ENCODE data around the gene PDZRN3. TPM values are rescaled to one million over a fixed set of nuclear protein-coding genes. Genes with fewer than 3 reads are reported as not detected.

Gene PDZRN3
- not detected for total RNA-seq

- peaks cover 14% of the 10 kb centered on the region for H3K27me3 Mint-ChIP-seq
- intact Hi-C loops (cut with micrococcal nuclease): no loop called here
- no peak within 1 kb of the TSS for H3K27ac Mint-ChIP-seq
- CTCF ChIA-PET: no interaction called here
- POLR2A ChIA-PET: no interaction called here
- H3K36me3 Mint-ChIP-seq (ENCODE audit: low read depth): no peaks in the 10 kb centered on the region
- TF ChIP-seq, protein P1, sequence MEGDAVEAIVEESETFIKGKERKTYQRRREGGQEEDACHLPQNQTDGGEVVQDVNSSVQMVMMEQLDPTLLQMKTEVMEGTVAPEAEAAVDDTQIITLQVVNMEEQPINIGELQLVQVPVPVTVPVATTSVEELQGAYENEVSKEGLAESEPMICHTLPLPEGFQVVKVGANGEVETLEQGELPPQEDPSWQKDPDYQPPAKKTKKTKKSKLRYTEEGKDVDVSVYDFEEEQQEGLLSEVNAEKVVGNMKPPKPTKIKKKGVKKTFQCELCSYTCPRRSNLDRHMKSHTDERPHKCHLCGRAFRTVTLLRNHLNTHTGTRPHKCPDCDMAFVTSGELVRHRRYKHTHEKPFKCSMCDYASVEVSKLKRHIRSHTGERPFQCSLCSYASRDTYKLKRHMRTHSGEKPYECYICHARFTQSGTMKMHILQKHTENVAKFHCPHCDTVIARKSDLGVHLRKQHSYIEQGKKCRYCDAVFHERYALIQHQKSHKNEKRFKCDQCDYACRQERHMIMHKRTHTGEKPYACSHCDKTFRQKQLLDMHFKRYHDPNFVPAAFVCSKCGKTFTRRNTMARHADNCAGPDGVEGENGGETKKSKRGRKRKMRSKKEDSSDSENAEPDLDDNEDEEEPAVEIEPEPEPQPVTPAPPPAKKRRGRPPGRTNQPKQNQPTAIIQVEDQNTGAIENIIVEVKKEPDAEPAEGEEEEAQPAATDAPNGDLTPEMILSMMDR (IDR thresholded peaks at IDR 0.05): no peak
- H3K4me1 Mint-ChIP-seq (ENCODE audit: low read depth): no peaks in the 10 kb centered on the region
- no peaks in the 10 kb centered on the region for H3K9me3 Mint-ChIP-seq
- DNase-seq: no peak
- no peak for ATAC-seq
- H3K4me3 Mint-ChIP-seq: no peak within 1 kb of the TSS
Observed at GRCh38 chr3:73624821-73625665, at the start of gene PDZRN3. TSS of gene PDZRN3 (minus strand) at chr3:73624941.

DNA sequence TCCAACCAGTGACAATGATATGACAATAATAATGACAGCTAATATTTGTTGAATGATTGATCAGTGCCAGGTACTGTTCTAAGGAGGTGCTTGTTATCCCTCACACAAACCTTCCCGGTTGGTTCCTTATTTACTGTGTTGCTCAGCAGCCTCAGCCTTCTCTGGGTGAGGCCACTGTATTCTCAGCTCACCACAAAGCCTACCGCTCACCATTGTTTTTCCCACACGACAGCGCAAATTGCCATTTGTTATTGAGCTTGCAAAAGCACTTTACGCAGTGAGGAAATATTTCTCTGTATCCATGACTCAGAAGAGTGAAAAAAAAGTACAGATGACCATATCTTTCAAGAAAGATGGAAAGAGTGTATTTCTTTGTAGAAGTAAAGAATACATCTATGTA is 49.5 kb upstream of the PDZRN3 start:
- no peak overlapping the region for H3K4me3 Mint-ChIP-seq
- H3K36me3 Mint-ChIP-seq (ENCODE audit: low read depth): no peaks in the 10 kb centered on the region
- no peaks in the 10 kb centered on the region for H3K27me3 Mint-ChIP-seq
- DNase-seq: no peak
- ChIA-PET POLR2A (no interaction called here), CTCF (no interaction called here)
- H3K27ac Mint-ChIP-seq: no peak overlapping the region
- H3K9me3 Mint-ChIP-seq: no peaks in the 10 kb centered on the region
- TF ChIP-seq, protein P1 (IDR thresholded peaks at IDR 0.05): no peak
- intact Hi-C loops (cut with micrococcal nuclease): no loop called here
- H3K4me1 Mint-ChIP-seq (ENCODE audit: low read depth): no peaks in the 10 kb centered on the region
- no peak for ATAC-seq

GRCh38 chr3:73669260-73669659 is 44.5 kb upstream of the PDZRN3 start:
- Mint-ChIP-seq H3K27ac (no peak overlapping the region), H3K27me3 (no peaks in the 10 kb centered on the region), H3K4me3 (no peak overlapping the region), H3K9me3 (no peaks in the 10 kb centered on the region), H3K36me3 (ENCODE audit: low read depth) (no peaks in the 10 kb centered on the region), H3K4me1 (ENCODE audit: low read depth) (no peaks in the 10 kb centered on the region)
- TF ChIP-seq, protein P1 (IDR thresholded peaks at IDR 0.05): no peak
- ChIA-PET POLR2A (no interaction called here), CTCF (no interaction called here)
- no peak for DNase-seq
- intact Hi-C loops (cut with micrococcal nuclease): no loop called here
- no peak for ATAC-seq

DNA sequence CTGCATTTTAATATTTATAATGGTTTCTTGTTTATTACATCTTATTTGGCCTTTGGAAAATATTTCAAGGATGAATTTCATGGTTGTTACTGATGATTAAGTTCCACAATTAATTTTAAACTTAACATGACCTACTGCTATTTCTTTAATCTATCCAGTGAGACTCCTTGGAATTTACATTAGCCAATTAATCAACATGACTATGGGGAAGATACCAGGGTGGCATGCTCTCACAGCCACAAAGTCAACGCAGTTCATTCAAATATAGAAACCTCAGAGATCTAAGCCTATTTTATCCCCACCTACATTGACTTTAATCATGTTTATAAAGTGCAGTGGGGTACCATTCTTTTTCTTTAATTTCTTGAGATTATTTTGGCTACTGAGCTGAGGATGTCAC is 43.6 kb upstream of the PDZRN3 start:
- Mint-ChIP-seq H3K27me3 (no peaks in the 10 kb centered on the region), H3K36me3 (ENCODE audit: low read depth) (no peaks in the 10 kb centered on the region), H3K4me3 (no peak overlapping the region), H3K4me1 (ENCODE audit: low read depth) (no peaks in the 10 kb centered on the region), H3K9me3 (no peaks in the 10 kb centered on the region), H3K27ac (no peak overlapping the region)
- POLR2A ChIA-PET: no interaction called here
- intact Hi-C loops (cut with micrococcal nuclease): no loop called here
- CTCF ChIA-PET: no interaction called here
- DNase-seq (no peak), ATAC-seq (no peak)
- TF ChIP-seq, protein P1 (IDR thresholded peaks at IDR 0.05): no peak

DNA sequence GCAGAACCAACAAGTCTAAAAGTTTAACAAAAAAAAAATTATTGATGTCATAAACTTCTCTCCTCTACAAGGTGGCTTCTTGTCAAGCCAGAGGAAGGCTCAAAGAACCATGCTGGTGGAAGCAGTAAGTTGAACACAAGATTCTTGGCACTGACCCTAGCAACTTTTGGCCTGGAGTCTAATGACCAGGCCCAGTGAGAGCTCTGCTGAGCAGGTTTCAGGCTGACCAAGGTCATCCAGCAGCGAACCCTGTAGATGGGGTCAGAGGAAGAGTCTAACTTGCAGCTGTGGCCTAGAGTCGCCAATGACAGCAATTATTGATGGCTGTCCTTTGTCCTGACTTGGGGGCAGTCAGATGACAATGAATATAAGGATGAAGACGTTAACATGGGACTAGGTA is 43.1 kb upstream of the PDZRN3 start:
- Mint-ChIP-seq H3K4me1 (ENCODE audit: low read depth) (no peaks in the 10 kb centered on the region), H3K27me3 (no peaks in the 10 kb centered on the region), H3K27ac (no peak overlapping the region), H3K9me3 (no peaks in the 10 kb centered on the region), H3K4me3 (no peak overlapping the region), H3K36me3 (ENCODE audit: low read depth) (no peaks in the 10 kb centered on the region)
- intact Hi-C loops (cut with micrococcal nuclease): no loop called here
- CTCF ChIA-PET: no interaction called here
- ATAC-seq: no peak
- POLR2A ChIA-PET: no interaction called here
- DNase-seq: no peak
- TF ChIP-seq, protein P1 (IDR thresholded peaks at IDR 0.05): no peak

Measured in activated CD8-positive, alpha-beta T cell treated with anti-CD3 and anti-CD28 coated beads for 36 hours (primary cell).